WTC11 (cell line): Measurements from ENCODE around the gene PAMR1. TPM values are rescaled to one million over a fixed set of nuclear protein-coding genes. Genes with fewer than 3 reads are reported as not detected.

Experiments
- ATAC-seq: fragments of 200-7000 bp; cut with Tn5 transposase; 2 replicates; pipeline ENCODE4 v1.10.0; 2021; ENCODE audit warnings: mild to moderate bottlenecking, moderate library complexity
- CTCF ChIA-PET: fragments of 300-600 bp; sonication (Branson Sonifier 250); formaldehyde crosslinking; loops from one replicate; lab custom pipeline; 2021; ENCODE audit warnings: antibody characterized with exemption; lab: Charles Lee
- POLR2A ChIA-PET: fragments of 350-600 bp; sonication (Branson Sonifier 250); formaldehyde crosslinking; loops from one replicate; lab custom pipeline; 2021; ENCODE audit warnings: antibody characterized with exemption; lab: Charles Lee
- DNase-seq: peaks from one replicate; pipeline ENCODE4 v3.0.0; 2021; ENCODE audit warnings: low spot score
- H3K27ac Mint-ChIP-seq: 2 replicates; pipeline ENCODE4 v1.8.0; 2021; ENCODE audit warnings: mixed read lengths
- H3K27me3 Mint-ChIP-seq: 2 replicates; pipeline ENCODE4 v1.8.0; 2021; ENCODE audit warnings: low read depth, mild to moderate bottlenecking, moderate library complexity, mixed read lengths
- H3K36me3 Mint-ChIP-seq: 2 replicates; pipeline ENCODE4 v1.8.0; 2021; ENCODE audit warnings: mixed read lengths
- H3K4me1 Mint-ChIP-seq: 2 replicates; pipeline ENCODE4 v1.8.0; 2022; ENCODE audit warnings: mixed read lengths
- H3K4me3 Mint-ChIP-seq: 2 replicates; pipeline ENCODE4 v1.8.0; 2021; ENCODE audit warnings: mild to moderate bottlenecking, moderate library complexity, mixed read lengths
- H3K9me3 Mint-ChIP-seq: 2 replicates; pipeline ENCODE4 v1.8.0; 2021; ENCODE audit warnings: mixed read lengths
- ATF3 ChIP-seq: sonication (generic); formaldehyde crosslinking; conservative IDR thresholded peaks from 2 replicates; pipeline ENCODE4 v1.8.1; 2022; ENCODE audit warnings: mild to moderate bottlenecking, missing genetic modification reagents
- CBFB ChIP-seq: sonication (generic); formaldehyde crosslinking; IDR thresholded peaks from 2 replicates; pipeline ENCODE4 v1.8.1; 2022; ENCODE audit warnings: mild to moderate bottlenecking, low read depth, missing genetic modification reagents
- CDX4 ChIP-seq: fragments of 250-450 bp; sonication (Bioruptor Pico); IDR thresholded peaks from 2 replicates; pipeline ENCODE4 v1.9.0; 2021; ENCODE audit warnings: moderate library complexity, mild to moderate bottlenecking, inconsistent platforms, borderline replicate concordance
- ETV6 ChIP-seq: sonication (generic); formaldehyde crosslinking; IDR thresholded peaks from 2 replicates; pipeline ENCODE4 v1.8.1; 2022; ENCODE audit warnings: mild to moderate bottlenecking, missing genetic modification reagents
- HMGA2 ChIP-seq: fragments of 250-450 bp; sonication (Bioruptor Pico); IDR thresholded peaks from 2 replicates; pipeline ENCODE4 v1.4.0; 2021; ENCODE audit warnings: mild to moderate bottlenecking, moderate library complexity
- JAZF1 ChIP-seq: fragments of 250-450 bp; sonication (Bioruptor Pico); IDR thresholded peaks from 2 replicates; pipeline ENCODE4 v1.9.0; 2021; ENCODE audit warnings: moderate library complexity, mild to moderate bottlenecking, inconsistent platforms
- KAT7 ChIP-seq: sonication (generic); formaldehyde crosslinking; IDR thresholded peaks from 2 replicates; pipeline ENCODE4 v1.8.1; 2023; ENCODE audit warnings: missing genetic modification reagents, mild to moderate bottlenecking, borderline replicate concordance
- MXD4 ChIP-seq: fragments of 250-450 bp; sonication (Bioruptor Pico); IDR thresholded peaks from 2 replicates; pipeline ENCODE4 v1.8.0; 2021; ENCODE audit warnings: mild to moderate bottlenecking, moderate library complexity, borderline replicate concordance
- NFE2L1 ChIP-seq: sonication (generic); formaldehyde crosslinking; IDR thresholded peaks from 2 replicates; pipeline ENCODE4 v1.8.1; 2023; ENCODE audit warnings: missing genetic modification reagents
- OVOL2 ChIP-seq: fragments of 250-450 bp; sonication (Bioruptor Pico); IDR thresholded peaks from 2 replicates; pipeline ENCODE4 v1.9.0; 2021; ENCODE audit warnings: mild to moderate bottlenecking, borderline replicate concordance
- SMAD4 ChIP-seq: sonication (generic); formaldehyde crosslinking; IDR thresholded peaks from 2 replicates; pipeline ENCODE4 v1.8.0; 2022; ENCODE audit warnings: mild to moderate bottlenecking, missing genetic modification reagents
- SOX15 ChIP-seq: fragments of 250-450 bp; sonication (Bioruptor Pico); IDR thresholded peaks from 2 replicates; pipeline ENCODE4 v1.9.0; 2021; ENCODE audit warnings: mild to moderate bottlenecking
- TCF7 ChIP-seq: sonication (generic); formaldehyde crosslinking; IDR thresholded peaks from 2 replicates; pipeline ENCODE4 v1.8.0; 2022; ENCODE audit warnings: mild to moderate bottlenecking, low read depth, missing genetic modification reagents, moderate library complexity
- TEAD4 ChIP-seq: sonication (generic); formaldehyde crosslinking; IDR thresholded peaks from 2 replicates; pipeline ENCODE4 v1.8.0; 2022; ENCODE audit warnings: mild to moderate bottlenecking, missing genetic modification reagents
- ZBTB21 ChIP-seq: sonication (generic); formaldehyde crosslinking; IDR thresholded peaks from 2 replicates; pipeline ENCODE4 v1.8.1; 2023; ENCODE audit warnings: mild to moderate bottlenecking, missing genetic modification reagents, borderline replicate concordance
- ZNF121 ChIP-seq: sonication (generic); formaldehyde crosslinking; IDR thresholded peaks from 2 replicates; pipeline ENCODE4 v1.8.0; 2023; ENCODE audit warnings: missing genetic modification reagents
- ZNF219 ChIP-seq: sonication (generic); formaldehyde crosslinking; IDR thresholded peaks from 2 replicates; pipeline ENCODE4 v1.8.0; 2023; ENCODE audit warnings: missing genetic modification reagents, mild to moderate bottlenecking, borderline replicate concordance
- ZNF232 ChIP-seq: sonication (generic); formaldehyde crosslinking; IDR thresholded peaks from 2 replicates; pipeline ENCODE4 v1.8.0; 2022; ENCODE audit warnings: mild to moderate bottlenecking, missing genetic modification reagents
- ZNF396 ChIP-seq: fragments of 250-450 bp; sonication (Bioruptor Pico); IDR thresholded peaks from 2 replicates; pipeline ENCODE4 v1.8.0; 2021; ENCODE audit warnings: mild to moderate bottlenecking, moderate library complexity, borderline replicate concordance
- ZNF416 ChIP-seq: fragments of 250-450 bp; sonication (Bioruptor Pico); IDR thresholded peaks from 2 replicates; pipeline ENCODE4 v1.9.0; 2021; ENCODE audit warnings: mild to moderate bottlenecking, inconsistent platforms
- ZNF423 ChIP-seq: fragments of 250-450 bp; sonication (Bioruptor Pico); IDR thresholded peaks from 2 replicates; pipeline ENCODE4 v2.1.2; 2022; ENCODE audit warnings: mild to moderate bottlenecking, moderate library complexity
- total RNA-seq: library from RNA; stranded (reverse); gene quantifications from 3 replicates; pipeline ENCODE4 v1.2.3, GENCODE V29; 2021
- TF ChIP-seq, protein P1 (sequence below): sonication (generic); formaldehyde crosslinking; IDR thresholded peaks from 2 replicates; pipeline ENCODE4 v1.8.0; 2022; ENCODE audit warnings: mild to moderate bottlenecking, missing genetic modification reagents
- TF ChIP-seq, protein P2 (sequence below): sonication (generic); formaldehyde crosslinking; IDR thresholded peaks from 2 replicates; pipeline ENCODE4 v1.8.1; 2023; ENCODE audit warnings: mild to moderate bottlenecking, moderate library complexity, missing genetic modification reagents
- TF ChIP-seq, protein P3 (sequence below): fragments of 250-450 bp; sonication (Bioruptor Pico); conservative IDR thresholded peaks from 2 replicates; pipeline ENCODE4 v1.9.0; 2021; ENCODE audit warnings: mild to moderate bottlenecking
- TF ChIP-seq, protein P4 (sequence below): sonication (generic); formaldehyde crosslinking; IDR thresholded peaks from 2 replicates; pipeline ENCODE4 v1.8.0; 2022; ENCODE audit warnings: mild to moderate bottlenecking, missing genetic modification reagents

The PAMR1 gene
- total RNA-seq, 1 experiment from 2014 or later = 3.2 TPM

- DNase-seq = no peak
- H3K4me3 Mint-ChIP-seq = no peak overlapping the region
- H3K27me3 Mint-ChIP-seq = peaks cover 54% of the 10 kb centered on the region
- no peak overlapping the region for H3K27ac Mint-ChIP-seq
- peaks cover under 1% of the 10 kb centered on the region; the same call in 1 of the 2 replicates for H3K4me1 Mint-ChIP-seq
- CTCF ChIA-PET = interaction anchor here (0.9 kb wide), 1 partner anchor 291 kb away, joined by 3 read pairs; no protein-coding TSS in a partner anchor
- no peak for TF ChIP-seq OVOL2
- no peak for TF ChIP-seq NFE2L1 (CRISPR knock-in tag)
- TF ChIP-seq ATF3 (CRISPR knock-in tag) = no peak
- no peak for TF ChIP-seq KAT7 (CRISPR knock-in tag)
- no peak for TF ChIP-seq TCF7
- TF ChIP-seq SMAD4 (CRISPR knock-in tag) = no peak
- TF ChIP-seq ZNF396 (CRISPR knock-in tag) = no peak
- no peak for TF ChIP-seq SOX15 (CRISPR knock-in tag)
- TF ChIP-seq JAZF1 (CRISPR knock-in tag) = no peak
- TF ChIP-seq ZNF121 = no peak
- TF ChIP-seq ZBTB21 = no peak
- no peak for TF ChIP-seq CBFB
- no peak for TF ChIP-seq TEAD4 (CRISPR knock-in tag)
- TF ChIP-seq ETV6 (CRISPR knock-in tag) = no peak
- TF ChIP-seq MXD4 (CRISPR knock-in tag) = no peak
- TF ChIP-seq ZNF232 (CRISPR knock-in tag) = no peak
- no peak for TF ChIP-seq ZNF416 (CRISPR knock-in tag)
- TF ChIP-seq HMGA2 = no peak
- TF ChIP-seq, protein P1, sequence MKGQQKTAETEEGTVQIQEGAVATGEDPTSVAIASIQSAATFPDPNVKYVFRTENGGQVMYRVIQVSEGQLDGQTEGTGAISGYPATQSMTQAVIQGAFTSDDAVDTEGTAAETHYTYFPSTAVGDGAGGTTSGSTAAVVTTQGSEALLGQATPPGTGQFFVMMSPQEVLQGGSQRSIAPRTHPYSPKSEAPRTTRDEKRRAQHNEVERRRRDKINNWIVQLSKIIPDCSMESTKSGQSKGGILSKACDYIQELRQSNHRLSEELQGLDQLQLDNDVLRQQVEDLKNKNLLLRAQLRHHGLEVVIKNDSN (CRISPR knock-in tag) = no peak
- TF ChIP-seq CDX4 (CRISPR knock-in tag) = no peak
- peaks cover 8% of the 10 kb centered on the region for H3K9me3 Mint-ChIP-seq
- POLR2A ChIA-PET = no interaction called here
- ATAC-seq = no peak
- H3K36me3 Mint-ChIP-seq = no peaks in the 10 kb centered on the region; the same call in 1 of the 2 replicates
These were observed 5.8 kb upstream of the PAMR1 start for GRCh38 chr11:35531246-35531645.

GRCh38 chr11:35529971-35530495 lies 4.6 kb upstream of the PAMR1 start:
- no peaks in the 10 kb centered on the region; the same call in 1 of the 2 replicates for H3K36me3 Mint-ChIP-seq
- ChIA-PET CTCF (no interaction called here), POLR2A (no interaction called here)
- H3K9me3 Mint-ChIP-seq = peaks cover 8% of the 10 kb centered on the region
- TF ChIP-seq, protein P2, sequence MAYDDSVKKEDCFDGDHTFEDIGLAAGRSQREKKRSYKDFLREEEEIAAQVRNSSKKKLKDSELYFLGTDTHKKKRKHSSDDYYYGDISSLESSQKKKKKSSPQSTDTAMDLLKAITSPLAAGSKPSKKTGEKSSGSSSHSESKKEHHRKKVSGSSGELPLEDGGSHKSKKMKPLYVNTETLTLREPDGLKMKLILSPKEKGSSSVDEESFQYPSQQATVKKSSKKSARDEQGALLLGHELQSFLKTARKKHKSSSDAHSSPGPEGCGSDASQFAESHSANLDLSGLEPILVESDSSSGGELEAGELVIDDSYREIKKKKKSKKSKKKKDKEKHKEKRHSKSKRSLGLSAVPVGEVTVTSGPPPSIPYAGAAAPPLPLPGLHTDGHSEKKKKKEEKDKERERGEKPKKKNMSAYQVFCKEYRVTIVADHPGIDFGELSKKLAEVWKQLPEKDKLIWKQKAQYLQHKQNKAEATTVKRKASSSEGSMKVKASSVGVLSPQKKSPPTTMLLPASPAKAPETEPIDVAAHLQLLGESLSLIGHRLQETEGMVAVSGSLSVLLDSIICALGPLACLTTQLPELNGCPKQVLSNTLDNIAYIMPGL (CRISPR knock-in tag) = no peak
- TF ChIP-seq JAZF1 (CRISPR knock-in tag) = no peak
- TF ChIP-seq, protein P3, sequence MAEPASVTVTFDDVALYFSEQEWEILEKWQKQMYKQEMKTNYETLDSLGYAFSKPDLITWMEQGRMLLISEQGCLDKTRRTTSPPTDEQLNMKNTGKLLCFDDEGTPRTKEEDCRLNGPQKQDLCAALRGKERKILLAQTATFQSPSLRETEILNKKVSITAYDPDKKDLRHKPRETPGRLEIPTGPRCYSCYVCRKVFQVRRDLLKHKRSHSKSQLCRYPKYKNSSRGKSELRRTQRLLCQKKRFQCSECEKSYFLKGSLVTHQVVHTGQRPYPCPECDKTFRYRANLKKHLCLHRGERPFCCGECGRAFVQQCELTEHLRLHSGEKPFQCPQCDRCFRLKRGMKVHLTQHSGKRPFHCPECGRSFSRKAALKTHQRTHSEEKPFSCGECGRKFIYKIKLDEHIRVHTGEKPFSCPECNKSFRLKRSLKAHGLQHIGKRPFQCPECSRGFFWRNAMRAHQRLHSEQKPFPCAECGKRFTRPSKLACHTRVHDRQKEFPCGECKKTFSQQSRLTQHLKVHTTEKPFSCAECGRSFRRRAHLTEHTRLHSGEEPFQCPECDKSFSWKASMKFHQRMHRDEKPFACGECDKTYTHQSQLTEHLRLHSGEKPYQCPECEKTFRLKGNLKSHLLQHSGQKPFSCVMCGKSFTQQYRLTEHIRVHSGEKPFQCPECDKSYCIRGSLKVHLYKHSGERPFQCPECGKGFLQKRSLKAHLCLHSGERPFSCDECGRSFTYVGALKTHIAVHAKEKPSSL = no peak
- TF ChIP-seq, protein P4, sequence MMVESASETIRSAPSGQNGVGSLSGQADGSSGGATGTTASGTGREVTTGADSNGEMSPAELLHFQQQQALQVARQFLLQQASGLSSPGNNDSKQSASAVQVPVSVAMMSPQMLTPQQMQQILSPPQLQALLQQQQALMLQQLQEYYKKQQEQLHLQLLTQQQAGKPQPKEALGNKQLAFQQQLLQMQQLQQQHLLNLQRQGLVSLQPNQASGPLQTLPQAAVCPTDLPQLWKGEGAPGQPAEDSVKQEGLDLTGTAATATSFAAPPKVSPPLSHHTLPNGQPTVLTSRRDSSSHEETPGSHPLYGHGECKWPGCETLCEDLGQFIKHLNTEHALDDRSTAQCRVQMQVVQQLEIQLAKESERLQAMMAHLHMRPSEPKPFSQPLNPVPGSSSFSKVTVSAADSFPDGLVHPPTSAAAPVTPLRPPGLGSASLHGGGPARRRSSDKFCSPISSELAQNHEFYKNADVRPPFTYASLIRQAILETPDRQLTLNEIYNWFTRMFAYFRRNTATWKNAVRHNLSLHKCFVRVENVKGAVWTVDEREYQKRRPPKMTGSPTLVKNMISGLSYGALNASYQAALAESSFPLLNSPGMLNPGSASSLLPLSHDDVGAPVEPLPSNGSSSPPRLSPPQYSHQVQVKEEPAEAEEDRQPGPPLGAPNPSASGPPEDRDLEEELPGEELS (CRISPR knock-in tag) = no peak
- no peak for TF ChIP-seq ETV6 (CRISPR knock-in tag)
- no peak for TF ChIP-seq OVOL2
- TF ChIP-seq ZNF423 (CRISPR knock-in tag) = no peak
- no peak for TF ChIP-seq TCF7
- no peak for TF ChIP-seq ZBTB21
- TF ChIP-seq ZNF219 = no peak
- TF ChIP-seq ZNF396 (CRISPR knock-in tag) = no peak
- H3K27ac Mint-ChIP-seq = no peak overlapping the region
- H3K4me3 Mint-ChIP-seq = no peak overlapping the region
- ATAC-seq (no peak), DNase-seq (no peak)
- peaks cover 4% of the 10 kb centered on the region for H3K4me1 Mint-ChIP-seq
- peaks cover 62% of the 10 kb centered on the region for H3K27me3 Mint-ChIP-seq
